GM10248 (cell line): ENCODE measurements around the gene UVRAG.

Source experiments
- CTCF ChIA-PET: fragments of 300-600 bp; sonication (Branson Sonifier 250); formaldehyde crosslinking; extraction: SDS; loops from one replicate; lab custom pipeline; 2021; ENCODE audit warnings: antibody characterized with exemption; lab: Yijun Ruan, JAX
- POLR2A ChIA-PET: fragments of 350-650 bp; sonication (Branson Sonifier 250); formaldehyde crosslinking; extraction: SDS; loops from one replicate; lab custom pipeline; 2020; ENCODE audit warnings: antibody characterized with exemption; lab: Yijun Ruan, JAX
- DNase-seq: peaks from one replicate; pipeline ENCODE4 v3.0.0; 2012; ENCODE audit errors: extremely low spot score
- CTCF ChIP-seq: IDR thresholded peaks from 2 replicates; pipeline ENCODE4 v1.5.1; 2012; ENCODE audit warnings: mild to moderate bottlenecking, low read depth; ENCODE audit errors: extremely low read depth, missing control alignments, control extremely low read depth

Gene UVRAG

GRCh38 chr11:75950141-75950540, 135.1 kb downstream of the UVRAG start:
- CTCF ChIA-PET: interaction anchor here (1.2 to 1.8 kb wide), 3 partner anchors 16 to 147 kb away, joined by 3 to 6 read pairs (median 3); no protein-coding TSS in a partner anchor
- no peak for TF ChIP-seq CTCF
- POLR2A ChIA-PET: interaction anchor here (0.7 kb wide), 1 partner anchor 31 kb away, joined by 3 read pairs; no protein-coding TSS in a partner anchor

GRCh38 chr11:75954039-75954438, 139.0 kb downstream of the UVRAG start:
- TF ChIP-seq CTCF: no peak
- DNase-seq: no peak
- ChIA-PET CTCF (no interaction called here), POLR2A (no interaction called here)

More at GRCh38 chr11:75950141-75950540, 135.1 kb downstream of the UVRAG start:
- no peak for DNase-seq

- TF ChIP-seq CTCF: no peak
- ChIA-PET POLR2A (no interaction called here), CTCF (no interaction called here)
- no peak for DNase-seq
Measured at GRCh38 chr11:75955443-75955842, 140.4 kb downstream of the UVRAG start.

- ChIA-PET POLR2A (no interaction called here), CTCF (interaction anchor here (1.0 kb wide), 1 partner anchor 23 kb away, joined by 3 read pairs; no protein-coding TSS in a partner anchor)
- no peak for DNase-seq
Measured at GRCh38 chr11:75959540-75959939, 144.5 kb downstream of the UVRAG start.

GRCh38 chr11:75964071-75964470, 149.1 kb downstream of the UVRAG start:
- CTCF ChIA-PET: no interaction called here
- POLR2A ChIA-PET: no interaction called here
- no peak for TF ChIP-seq CTCF
- DNase-seq: no peak

More at GRCh38 chr11:75959540-75959939, 144.5 kb downstream of the UVRAG start:
- TF ChIP-seq CTCF: no peak

- ChIA-PET POLR2A (no interaction called here), CTCF (no interaction called here)
- DNase-seq: peak; percentile 20
- no peak for TF ChIP-seq CTCF
Measured at GRCh38 chr11:75966537-75967287, 151.7 kb downstream of the UVRAG start.
